Measurements from ENCODE around the gene C3orf38.
"Not testable (repeated sequence)": the region's sequence is repeated elsewhere in the genome, so short reads cannot be mapped to it uniquely, and the experiment has no call there.

The C3orf38 gene

GRCh38 chr3:88166419-88166971 lies 16.7 kb downstream of the C3orf38 start:
- DNase-seq (ENCODE audit: low spot score) = no peak

GRCh38 chr3:88167173-88167572 lies 17.4 kb downstream of the C3orf38 start:
- no peak for DNase-seq (ENCODE audit: low spot score)

- no peak for DNase-seq (ENCODE audit: low spot score)
These were observed 17.9 kb downstream of the C3orf38 start for GRCh38 chr3:88167704-88168103.

GRCh38 chr3:88168171-88168570 lies 18.4 kb downstream of the C3orf38 start:
- no peak for DNase-seq (ENCODE audit: low spot score)

GRCh38 chr3:88180398-88180999 lies 30.7 kb downstream of the C3orf38 start:
- no peak for DNase-seq (ENCODE audit: low spot score)

- not testable (repeated sequence) for DNase-seq (ENCODE audit: low spot score)
These were observed 32.6 kb downstream of the C3orf38 start for GRCh38 chr3:88182165-88182918.

GRCh38 chr3:88188436-88188835 lies 38.7 kb downstream of the C3orf38 start:
- no peak for DNase-seq (ENCODE audit: low spot score)

- DNase-seq (ENCODE audit: low spot score) = no peak
These were observed 39.6 kb downstream of the C3orf38 start for GRCh38 chr3:88189361-88189810.

GRCh38 chr3:88191872-88192409 lies 42.2 kb downstream of the C3orf38 start:
- no peak for DNase-seq (ENCODE audit: low spot score)

- no peak for DNase-seq (ENCODE audit: low spot score)
These were observed 42.9 kb downstream of the C3orf38 start for GRCh38 chr3:88192631-88193030.

- no peak for DNase-seq (ENCODE audit: low spot score)
These were observed 46.2 kb downstream of the C3orf38 start for GRCh38 chr3:88195951-88196434.

- no peak for DNase-seq (ENCODE audit: low spot score)
These were observed 48.4 kb downstream of the C3orf38 start for GRCh38 chr3:88198121-88198520.

GRCh38 chr3:88203642-88204055 lies 53.9 kb downstream of the C3orf38 start:
- DNase-seq (ENCODE audit: low spot score) = peak; percentile 66

All from LoVo (cell line).